HCEC 1CT (cell line): ENCODE measurements around the gene RBPJL.

ENCODE experiments used
- DNase-seq: peaks from one replicate; pipeline ENCODE4 v3.0.0-alpha.2; 2017

Gene RBPJL

GRCh38 chr20:45363611-45364492 lies 57.2 kb downstream of the RBPJL start:
- DNase-seq = no peak

GRCh38 chr20:45365444-45365970 lies 58.9 kb downstream of the RBPJL start:
- DNase-seq = no peak

- DNase-seq = no peak
These were observed 59.6 kb downstream of the RBPJL start for GRCh38 chr20:45366192-45366591.

GRCh38 chr20:45366631-45367030 lies 60.0 kb downstream of the RBPJL start:
- no peak for DNase-seq

DNA sequence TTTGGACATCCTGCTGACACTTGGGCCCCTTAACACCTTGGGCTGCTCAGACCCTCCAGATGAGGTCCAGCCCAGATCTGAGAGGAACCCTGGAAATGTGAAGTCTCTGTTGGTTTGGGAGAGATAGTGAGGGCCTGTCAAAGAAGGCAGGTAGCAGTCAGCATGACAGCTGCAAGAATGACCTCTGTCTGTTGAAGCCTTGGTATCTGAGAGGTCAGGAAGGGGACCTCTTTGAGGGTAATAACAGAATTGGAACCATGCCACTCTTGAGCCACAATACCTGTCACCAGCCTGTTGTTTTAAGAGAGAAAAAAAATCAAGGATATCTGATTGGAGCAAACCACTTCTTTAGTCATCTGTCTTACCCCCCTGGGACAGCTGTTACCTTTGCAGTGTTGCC lies 60.5 kb downstream of the RBPJL start:
- no peak for DNase-seq
